ENCODE results near the gene HMGCLL1. TPM values are rescaled to one million over a fixed set of nuclear protein-coding genes. Genes with fewer than 3 reads are reported as not detected.

HMGCLL1 gene
- total RNA-seq, 1 donor from 2014 or later, result not detected

DNA sequence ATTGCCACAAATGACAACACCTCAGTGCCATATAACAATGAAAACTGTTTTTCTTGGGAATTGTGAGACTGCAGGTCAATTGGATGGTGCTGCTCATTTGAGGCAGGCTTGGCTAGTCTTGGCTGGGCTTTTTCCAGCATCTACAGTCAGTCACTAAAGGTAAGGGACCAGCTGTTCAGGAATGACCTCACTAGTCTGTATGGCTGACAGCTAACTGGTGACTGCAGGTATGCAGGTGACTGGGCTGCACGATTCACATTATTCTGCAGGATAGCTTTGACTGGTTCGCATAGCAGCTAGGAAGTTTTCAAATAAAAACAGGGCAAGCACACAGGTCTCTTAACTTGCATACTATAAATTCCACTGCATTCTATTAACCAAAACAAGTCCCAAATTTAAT is 22.1 kb upstream of the HMGCLL1 start:
- Mint-ChIP-seq H3K36me3 (ENCODE audit: low read depth) (no peaks in the 10 kb centered on the region), H3K9me3 (peaks cover 6% of the 10 kb centered on the region), H3K4me1 (no peaks in the 10 kb centered on the region), H3K27ac (no peak overlapping the region), H3K4me3 (no peak overlapping the region), H3K27me3 (no peaks in the 10 kb centered on the region)
- no peak for DNase-seq
- no peak for TF ChIP-seq CTCF (IDR thresholded peaks at IDR 0.05)
- ChIA-PET CTCF (no interaction called here), POLR2A (no interaction called here)
- intact Hi-C loops (cut with micrococcal nuclease), result no loop called here
- no peak for ATAC-seq (ENCODE audit: low read depth)

DNA sequence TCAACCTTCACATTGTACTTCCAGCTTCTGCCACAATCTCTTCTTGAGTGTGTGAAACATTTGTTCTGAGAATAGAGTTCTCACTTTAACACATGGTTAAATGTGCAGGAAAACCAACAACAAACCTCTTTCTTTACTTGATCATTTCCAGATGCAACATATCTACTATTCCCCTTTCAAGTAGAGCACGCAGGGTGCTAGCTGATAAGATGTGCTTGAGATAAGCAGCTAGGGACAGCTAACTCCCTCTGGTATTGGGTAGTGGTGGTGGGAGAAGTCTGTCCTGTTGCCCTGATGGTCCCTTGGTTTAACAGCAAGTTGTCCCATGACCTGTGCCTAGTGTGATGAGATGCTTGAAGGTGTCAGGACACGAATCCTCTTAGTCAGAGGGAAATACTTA is 15.4 kb upstream of the HMGCLL1 start:
- CTCF ChIA-PET, result no interaction called here
- no peaks in the 10 kb centered on the region for H3K36me3 Mint-ChIP-seq (ENCODE audit: low read depth)
- no peak overlapping the region for H3K27ac Mint-ChIP-seq
- DNase-seq, result no peak
- TF ChIP-seq CTCF (IDR thresholded peaks at IDR 0.05), result no peak
- no peaks in the 10 kb centered on the region for H3K4me1 Mint-ChIP-seq
- H3K9me3 Mint-ChIP-seq, result peaks cover 5% of the 10 kb centered on the region
- H3K27me3 Mint-ChIP-seq, result no peaks in the 10 kb centered on the region
- no peak overlapping the region for H3K4me3 Mint-ChIP-seq
- intact Hi-C loops (cut with micrococcal nuclease), result no loop called here
- ATAC-seq (ENCODE audit: low read depth), result no peak
- POLR2A ChIA-PET, result no interaction called here

DNA sequence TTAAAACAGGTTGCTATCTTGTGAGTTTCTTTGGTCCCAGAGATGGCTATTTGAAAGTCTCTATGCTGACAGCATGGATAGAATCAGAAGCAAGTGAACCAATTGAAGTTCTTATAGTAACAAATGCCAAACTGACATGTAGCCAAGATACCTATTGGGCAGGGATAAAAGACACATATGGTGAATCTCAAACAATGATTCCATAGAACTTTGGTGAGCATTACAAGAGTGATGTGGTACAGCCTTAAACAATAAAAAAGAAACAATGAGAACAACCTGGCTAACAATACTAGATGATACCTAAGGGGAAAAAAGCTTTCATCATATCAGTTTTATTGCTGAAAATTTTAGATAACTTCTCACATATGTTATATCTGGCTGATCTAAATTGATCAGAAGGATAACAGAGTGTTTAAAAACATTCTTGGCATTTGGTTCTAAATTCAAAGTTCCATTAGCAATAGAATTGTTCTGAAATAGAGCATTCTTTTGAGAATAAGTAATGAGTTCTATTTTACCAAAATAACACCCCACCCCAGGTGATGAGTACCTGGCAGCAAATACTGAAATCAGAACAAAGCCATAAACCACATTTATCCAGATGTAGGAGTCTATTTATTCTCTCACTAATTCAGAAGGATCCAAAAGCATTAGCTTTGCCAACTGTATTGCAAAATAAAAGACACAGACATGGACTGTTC is 5.8 kb upstream of the HMGCLL1 start:
- Mint-ChIP-seq H3K27ac (no peak overlapping the region), H3K9me3 (peaks cover 4% of the 10 kb centered on the region), H3K4me3 (no peak overlapping the region), H3K4me1 (no peaks in the 10 kb centered on the region), H3K27me3 (no peaks in the 10 kb centered on the region), H3K36me3 (ENCODE audit: low read depth) (no peaks in the 10 kb centered on the region)
- ChIA-PET POLR2A (no interaction called here), CTCF (no interaction called here)
- TF ChIP-seq CTCF (IDR thresholded peaks at IDR 0.05), result no peak
- DNase-seq (no peak), ATAC-seq (ENCODE audit: low read depth) (no peak)
- intact Hi-C loops (cut with micrococcal nuclease), result no loop called here

DNA sequence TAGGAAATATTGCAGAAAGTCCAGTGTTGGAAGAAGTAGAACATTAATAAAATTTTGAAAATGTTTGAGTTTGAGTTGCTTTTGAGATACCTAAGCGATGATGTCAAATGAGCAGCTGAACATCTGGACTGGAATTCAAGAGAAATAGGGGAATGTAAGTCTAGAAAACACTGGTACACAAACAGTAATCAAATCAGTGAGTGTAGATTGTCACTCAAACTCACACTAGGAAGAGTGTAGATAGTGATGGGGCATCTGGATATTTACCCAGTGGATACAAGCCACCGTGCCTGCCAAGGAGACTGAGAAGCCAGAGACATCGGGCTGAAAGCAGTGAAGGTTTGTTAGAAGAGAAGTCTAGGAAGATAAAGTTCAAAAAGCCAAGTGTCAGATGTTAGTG is 2.2 kb downstream of the HMGCLL1 start:
- TF ChIP-seq CTCF (IDR thresholded peaks at IDR 0.05), result no peak
- no peaks in the 10 kb centered on the region for H3K4me1 Mint-ChIP-seq
- no peaks in the 10 kb centered on the region for H3K36me3 Mint-ChIP-seq (ENCODE audit: low read depth)
- ChIA-PET CTCF (no interaction called here), POLR2A (no interaction called here)
- ATAC-seq (ENCODE audit: low read depth), result no peak
- DNase-seq, result no peak
- no peak overlapping the region for H3K4me3 Mint-ChIP-seq
- peaks cover 2% of the 10 kb centered on the region for H3K27me3 Mint-ChIP-seq
- intact Hi-C loops (cut with micrococcal nuclease), result no loop called here
- H3K9me3 Mint-ChIP-seq, result peaks cover 11% of the 10 kb centered on the region
- no peak overlapping the region for H3K27ac Mint-ChIP-seq

GRCh38 chr6:55574556-55574955 is 4.4 kb downstream of the HMGCLL1 start:
- Mint-ChIP-seq H3K4me3 (no peak overlapping the region), H3K27ac (no peak overlapping the region), H3K27me3 (peaks cover 2% of the 10 kb centered on the region), H3K36me3 (ENCODE audit: low read depth) (no peaks in the 10 kb centered on the region), H3K9me3 (peaks cover 14% of the 10 kb centered on the region), H3K4me1 (no peaks in the 10 kb centered on the region)
- POLR2A ChIA-PET, result no interaction called here
- CTCF ChIA-PET, result no interaction called here
- no peak for DNase-seq
- no peak for TF ChIP-seq CTCF (IDR thresholded peaks at IDR 0.05)
- ATAC-seq (ENCODE audit: low read depth), result no peak
- intact Hi-C loops (cut with micrococcal nuclease), result no loop called here

Measured in activated B cell treated with CpG ODN at 0.5 μM for 24 hours (primary cell).